OCI-LY1 (cell line): ENCODE data around the gene ELL.

Experiments
- H2AFZ ChIP-seq: fragments of 200-600 bp; sonication (generic), shearing (Covaris generic); 2 replicates; pipeline ENCODE4 v1.6.0; 2014; ENCODE audit warnings: antibody characterized with exemption, mild to moderate bottlenecking, low read length
- H3F3A ChIP-seq: fragments of 200-600 bp; sonication (generic), shearing (Covaris generic); 2 replicates; pipeline ENCODE4 v1.6.0; 2014; ENCODE audit warnings: mild to moderate bottlenecking, antibody characterized with exemption, low read length, moderate library complexity; ENCODE audit not compliant: insufficient read depth
- H3K27ac ChIP-seq: fragments of 200-600 bp; sonication (generic); 2 replicates; pipeline ENCODE4 v1.5.1; 2014; ENCODE audit warnings: low read length, mixed run types, mild to moderate bottlenecking, low read depth; ENCODE audit not compliant: poor library complexity, severe bottlenecking
- H3K27me3 ChIP-seq: fragments of 200-600 bp; sonication (generic); 2 replicates; pipeline ENCODE4 v1.6.0; 2014; ENCODE audit warnings: antibody characterized with exemption, mild to moderate bottlenecking, low read length, moderate library complexity; ENCODE audit not compliant: insufficient read depth
- H3K36me3 ChIP-seq: fragments of 200-600 bp; sonication (generic); 2 replicates; pipeline ENCODE4 v1.6.1; 2014; ENCODE audit warnings: mild to moderate bottlenecking, antibody characterized with exemption, low read length, moderate library complexity, mixed read lengths; ENCODE audit not compliant: insufficient read depth
- H3K4me1 ChIP-seq: fragments of 200-600 bp; sonication (generic); 2 replicates; pipeline ENCODE4 v1.5.1; 2014; ENCODE audit warnings: mild to moderate bottlenecking, low read length, moderate library complexity; ENCODE audit not compliant: insufficient read depth, severe bottlenecking
- H3K4me2 ChIP-seq: fragments of 200-600 bp; sonication (generic), shearing (Covaris generic); 2 replicates; pipeline ENCODE4 v1.6.1; 2014; ENCODE audit warnings: low read length
- H3K4me3 ChIP-seq: fragments of 200-600 bp; sonication (generic); 2 replicates; pipeline ENCODE4 v1.5.1; 2014; ENCODE audit warnings: low read length, low read depth, mild to moderate bottlenecking, mixed read lengths; ENCODE audit not compliant: poor library complexity, severe bottlenecking
- H3K79me2 ChIP-seq: fragments of 200-600 bp; shearing (Covaris generic); 2 replicates; pipeline ENCODE4 v1.6.1; 2016; ENCODE audit warnings: mixed run types, low read length, mixed read lengths; ENCODE audit not compliant: insufficient read depth
- H3K9ac ChIP-seq: fragments of 200-600 bp; sonication (generic), shearing (Covaris generic); 2 replicates; pipeline ENCODE4 v1.6.1; 2014; ENCODE audit warnings: mild to moderate bottlenecking, low read length, mixed read lengths
- H3K9me2 ChIP-seq: fragments of 200-600 bp; sonication (generic), shearing (Covaris generic); 2 replicates; pipeline ENCODE4 v1.6.1; 2014; ENCODE audit warnings: low read depth, mild to moderate bottlenecking, low read length, mixed read lengths
- H3K9me3 ChIP-seq: fragments of 200-600 bp; shearing (Covaris generic); 2 replicates; pipeline ENCODE4 v1.6.1; 2014; ENCODE audit warnings: low read length, mixed read lengths
- H4K20me1 ChIP-seq: fragments of 200-600 bp; sonication (generic), shearing (Covaris generic); 2 replicates; pipeline ENCODE4 v1.6.0; 2016; ENCODE audit warnings: mild to moderate bottlenecking, low read length; ENCODE audit not compliant: insufficient read depth
- CTCF ChIP-seq: fragments of 200-600 bp; sonication (generic), shearing (Covaris generic); IDR thresholded peaks from 2 replicates; pipeline ENCODE4 v1.5.1; 2017; ENCODE audit warnings: mild to moderate bottlenecking, antibody characterized with exemption, low read length, moderate library complexity, mixed read lengths
- EZH2 ChIP-seq: fragments of 200-600 bp; sonication (generic), shearing (Covaris generic); IDR thresholded peaks from 2 replicates; pipeline ENCODE4 v1.8.0; 2017; ENCODE audit warnings: borderline replicate concordance, mixed run types, mild to moderate bottlenecking, antibody characterized with exemption, low read length, moderate library complexity, mixed read lengths

ELL gene

GRCh38 chr19:18532168-18532890 is 10.5 kb upstream of the ELL start:
- no peaks in the 10 kb centered on the region for H3K9me3 ChIP-seq
- H3K9me2 ChIP-seq: no peaks in the 10 kb centered on the region
- no peak overlapping the region for H3K4me2 ChIP-seq
- no peak overlapping the region for H3K4me3 ChIP-seq
- no peak overlapping the region for H3K27ac ChIP-seq
- H3K9ac ChIP-seq: no peak overlapping the region
- no peak overlapping the region for H2AFZ ChIP-seq
- H4K20me1 ChIP-seq: no peaks in the 10 kb centered on the region
- H3K27me3 ChIP-seq: no peaks in the 10 kb centered on the region
- TF ChIP-seq CTCF (no peak), EZH2 (no peak)
- H3F3A ChIP-seq: no peaks in the 10 kb centered on the region
- peaks cover 31% of the 10 kb centered on the region for H3K36me3 ChIP-seq
- H3K4me1 ChIP-seq: no peaks in the 10 kb centered on the region
- H3K79me2 ChIP-seq: no peaks in the 10 kb centered on the region

- Histone ChIP-seq H3K4me3 (no peak overlapping the region), H4K20me1 (no peaks in the 10 kb centered on the region), H3F3A (no peaks in the 10 kb centered on the region), H3K9me3 (no peaks in the 10 kb centered on the region), H3K79me2 (no peaks in the 10 kb centered on the region), H2AFZ (no peak overlapping the region), H3K9ac (no peak overlapping the region), H3K4me1 (no peaks in the 10 kb centered on the region), H3K27ac (no peak overlapping the region), H3K36me3 (peaks cover 23% of the 10 kb centered on the region), H3K9me2 (no peaks in the 10 kb centered on the region), H3K27me3 (no peaks in the 10 kb centered on the region), H3K4me2 (no peak overlapping the region)
- TF ChIP-seq CTCF (no peak), EZH2 (no peak)
Observed at GRCh38 chr19:18531485-18531884, 9.6 kb upstream of the ELL start.

DNA sequence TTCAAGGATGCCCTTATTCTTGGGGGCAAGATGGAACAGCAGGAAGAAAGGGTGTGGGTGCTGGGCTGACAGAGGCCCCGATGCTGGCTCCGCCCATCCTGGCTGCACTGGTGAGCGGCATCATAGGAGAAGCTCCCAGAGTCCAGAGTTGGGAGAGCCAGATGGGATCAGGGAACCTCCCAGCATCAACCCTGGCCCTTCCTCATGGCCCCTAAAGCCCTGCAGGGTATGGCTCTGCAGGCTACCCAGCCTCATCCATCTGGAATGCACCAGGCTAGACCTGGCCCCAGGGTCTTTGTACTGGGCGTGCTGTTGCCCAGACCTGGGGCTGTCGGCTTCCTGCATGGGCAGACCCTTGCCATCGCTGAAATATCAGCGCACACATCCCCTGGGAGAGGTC is 7.9 kb upstream of the ELL start:
- Histone ChIP-seq H3K27ac (no peak overlapping the region), H4K20me1 (no peaks in the 10 kb centered on the region), H3K79me2 (no peaks in the 10 kb centered on the region), H3F3A (no peaks in the 10 kb centered on the region), H3K4me3 (no peak overlapping the region), H3K9me2 (no peaks in the 10 kb centered on the region), H3K4me1 (no peaks in the 10 kb centered on the region), H3K36me3 (peaks cover 13% of the 10 kb centered on the region; the same call in 1 of the 2 replicates), H3K4me2 (no peak overlapping the region), H2AFZ (no peak overlapping the region), H3K9ac (no peak overlapping the region), H3K27me3 (no peaks in the 10 kb centered on the region), H3K9me3 (no peaks in the 10 kb centered on the region)
- TF ChIP-seq EZH2 (no peak), CTCF (no peak)
